ENCODE measurements around the gene ZBTB7A.

The ZBTB7A gene

DNA sequence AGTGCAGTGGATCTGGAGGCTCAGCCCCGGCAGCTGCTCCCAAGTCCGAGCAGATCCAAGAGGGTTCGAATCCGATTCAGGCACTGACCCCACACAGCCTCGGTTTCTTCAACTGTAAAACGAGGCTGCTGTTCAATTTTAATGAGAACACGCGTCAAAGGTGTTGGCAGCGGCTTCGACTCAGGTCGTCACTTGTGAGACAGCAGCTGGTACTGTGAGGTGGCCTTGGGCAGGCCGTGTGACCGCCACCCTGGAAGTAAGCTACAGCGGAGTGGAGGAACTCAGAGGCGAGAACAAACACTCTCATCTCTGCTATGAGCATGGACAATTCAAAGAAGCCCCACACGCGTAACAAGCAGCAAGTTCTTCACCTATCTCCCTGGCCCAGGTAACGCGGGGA is 47.5 kb upstream of the ZBTB7A start:
- Histone ChIP-seq H3K4me1 (ENCODE audit: insufficient read depth, low read length) (peaks cover 29% of the 10 kb centered on the region), H3K4me2 (ENCODE audit: insufficient read depth, low read length) (no peak overlapping the region), H3K36me3 (ENCODE audit: insufficient read depth, low read length) (peaks cover 85% of the 10 kb centered on the region), H3K27me3 (ENCODE audit: insufficient read depth, low read length, poor library complexity) (no peaks in the 10 kb centered on the region), H3K9me3 (ENCODE audit: insufficient read depth, low read length, severe bottlenecking) (no peaks in the 10 kb centered on the region), H3K9ac (ENCODE audit: low read depth, low read length) (no peak overlapping the region), H4K20me1 (ENCODE audit: insufficient read depth, low read length) (peaks cover 44% of the 10 kb centered on the region), H3K4me3 (ENCODE audit: low read depth in 1 of 2, low read length in 2 of 2) (no peak overlapping the region), H3K27ac (ENCODE audit: low read length) (no peak overlapping the region), H2AFZ (ENCODE audit: low read depth, low read length) (no peak overlapping the region), H3K79me2 (ENCODE audit: insufficient read depth, low read length) (peaks cover 69% of the 10 kb centered on the region)
- TF ChIP-seq, protein P1, sequence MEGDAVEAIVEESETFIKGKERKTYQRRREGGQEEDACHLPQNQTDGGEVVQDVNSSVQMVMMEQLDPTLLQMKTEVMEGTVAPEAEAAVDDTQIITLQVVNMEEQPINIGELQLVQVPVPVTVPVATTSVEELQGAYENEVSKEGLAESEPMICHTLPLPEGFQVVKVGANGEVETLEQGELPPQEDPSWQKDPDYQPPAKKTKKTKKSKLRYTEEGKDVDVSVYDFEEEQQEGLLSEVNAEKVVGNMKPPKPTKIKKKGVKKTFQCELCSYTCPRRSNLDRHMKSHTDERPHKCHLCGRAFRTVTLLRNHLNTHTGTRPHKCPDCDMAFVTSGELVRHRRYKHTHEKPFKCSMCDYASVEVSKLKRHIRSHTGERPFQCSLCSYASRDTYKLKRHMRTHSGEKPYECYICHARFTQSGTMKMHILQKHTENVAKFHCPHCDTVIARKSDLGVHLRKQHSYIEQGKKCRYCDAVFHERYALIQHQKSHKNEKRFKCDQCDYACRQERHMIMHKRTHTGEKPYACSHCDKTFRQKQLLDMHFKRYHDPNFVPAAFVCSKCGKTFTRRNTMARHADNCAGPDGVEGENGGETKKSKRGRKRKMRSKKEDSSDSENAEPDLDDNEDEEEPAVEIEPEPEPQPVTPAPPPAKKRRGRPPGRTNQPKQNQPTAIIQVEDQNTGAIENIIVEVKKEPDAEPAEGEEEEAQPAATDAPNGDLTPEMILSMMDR (IDR thresholded peaks at IDR 0.05; ENCODE audit: borderline replicate concordance, extremely low read depth, low read length, poor library complexity, severe bottlenecking): no peak
- no peak for TF ChIP-seq EZH2 (IDR thresholded peaks at IDR 0.05; ENCODE audit: borderline replicate concordance, low read depth, low read length, severe bottlenecking)
- ATAC-seq (ENCODE audit: insufficient read depth, low read depth): no peak
- no peak for DNase-seq

- no peak for DNase-seq
- H4K20me1 ChIP-seq (ENCODE audit: insufficient read depth, low read length): peaks cover 39% of the 10 kb centered on the region
- peaks cover 90% of the 10 kb centered on the region for H3K36me3 ChIP-seq (ENCODE audit: insufficient read depth, low read length)
These were observed 46.8 kb upstream of the ZBTB7A start for GRCh38 chr19:4113398-4114088.

DNA sequence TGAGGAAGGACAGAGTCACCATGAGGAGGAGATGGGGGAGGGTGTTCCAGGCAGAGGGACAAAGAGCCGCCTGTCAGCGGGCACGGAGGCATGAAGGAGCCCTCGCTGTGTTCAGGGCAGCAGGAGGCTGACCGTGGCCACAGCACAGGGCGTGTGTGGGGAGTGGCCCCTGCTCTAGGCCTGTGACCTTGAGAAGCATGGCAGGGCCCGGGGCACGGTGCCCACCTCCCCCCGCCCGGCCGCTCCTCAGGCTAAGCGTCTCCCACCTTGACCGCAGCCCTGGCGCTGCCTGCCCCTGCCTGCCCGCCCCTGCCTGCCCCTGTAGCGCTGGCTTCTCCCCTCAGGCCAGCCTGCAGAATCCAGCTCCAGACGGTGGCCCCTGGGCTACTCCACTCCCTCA is 45.7 kb upstream of the ZBTB7A start:
- peaks cover 34% of the 10 kb centered on the region for H4K20me1 ChIP-seq (ENCODE audit: insufficient read depth, low read length)
- DNase-seq: no peak
- no peak for TF ChIP-seq EZH2 (IDR thresholded peaks at IDR 0.05; ENCODE audit: borderline replicate concordance, low read depth, low read length, severe bottlenecking)
- TF ChIP-seq, protein P1 (IDR thresholded peaks at IDR 0.05; ENCODE audit: borderline replicate concordance, extremely low read depth, low read length, poor library complexity, severe bottlenecking): no peak
- no peak overlapping the region for H3K27ac ChIP-seq (ENCODE audit: low read length)
- no peak overlapping the region for H3K4me2 ChIP-seq (ENCODE audit: insufficient read depth, low read length)
- H3K9ac ChIP-seq (ENCODE audit: low read depth, low read length): no peak overlapping the region
- H3K27me3 ChIP-seq (ENCODE audit: insufficient read depth, low read length, poor library complexity): no peaks in the 10 kb centered on the region
- no peak overlapping the region for H2AFZ ChIP-seq (ENCODE audit: low read depth, low read length)
- H3K79me2 ChIP-seq (ENCODE audit: insufficient read depth, low read length): peaks cover 54% of the 10 kb centered on the region
- H3K36me3 ChIP-seq (ENCODE audit: insufficient read depth, low read length): peaks cover 93% of the 10 kb centered on the region
- ATAC-seq (ENCODE audit: insufficient read depth, low read depth): no peak
- no peaks in the 10 kb centered on the region for H3K9me3 ChIP-seq (ENCODE audit: insufficient read depth, low read length, severe bottlenecking)
- H3K4me1 ChIP-seq (ENCODE audit: insufficient read depth, low read length): peaks cover 38% of the 10 kb centered on the region
- no peak overlapping the region for H3K4me3 ChIP-seq (ENCODE audit: low read depth in 1 of 2, low read length in 2 of 2)

More at GRCh38 chr19:4113398-4114088, 46.8 kb upstream of the ZBTB7A start:
- Histone ChIP-seq H3K27me3 (ENCODE audit: insufficient read depth, low read length, poor library complexity) (no peaks in the 10 kb centered on the region), H2AFZ (ENCODE audit: low read depth, low read length) (no peak overlapping the region), H3K4me1 (ENCODE audit: insufficient read depth, low read length) (peaks cover 36% of the 10 kb centered on the region), H3K9ac (ENCODE audit: low read depth, low read length) (no peak overlapping the region), H3K9me3 (ENCODE audit: insufficient read depth, low read length, severe bottlenecking) (no peaks in the 10 kb centered on the region), H3K4me3 (ENCODE audit: low read depth in 1 of 2, low read length in 2 of 2) (no peak overlapping the region), H3K79me2 (ENCODE audit: insufficient read depth, low read length) (peaks cover 64% of the 10 kb centered on the region), H3K4me2 (ENCODE audit: insufficient read depth, low read length) (no peak overlapping the region), H3K27ac (ENCODE audit: low read length) (no peak overlapping the region)
- ATAC-seq (ENCODE audit: insufficient read depth, low read depth): no peak
- TF ChIP-seq EZH2 (IDR thresholded peaks at IDR 0.05; ENCODE audit: borderline replicate concordance, low read depth, low read length, severe bottlenecking): no peak
- TF ChIP-seq, protein P1 (IDR thresholded peaks at IDR 0.05; ENCODE audit: borderline replicate concordance, extremely low read depth, low read length, poor library complexity, severe bottlenecking): no peak

Measured in DND-41 (cell line).